HepG2 (cell line): Measurements from ENCODE around the gene FAAP100. TPM values are rescaled to one million over a fixed set of nuclear protein-coding genes. Genes with fewer than 3 reads are reported as not detected.

ENCODE experiments used
- DR1 ChIP-seq: sonication (generic); formaldehyde crosslinking; IDR thresholded peaks from 2 replicates; pipeline ENCODE4 v1.8.0; 2021; ENCODE audit warnings: mild to moderate bottlenecking, missing genetic modification reagents, inconsistent platforms
- NFAT5 ChIP-seq: sonication (generic); formaldehyde crosslinking; IDR thresholded peaks from 2 replicates; pipeline ENCODE4 v1.4.0; 2020; ENCODE audit warnings: missing genetic modification reagents
- NR2C2 ChIP-seq: sonication (generic); formaldehyde crosslinking; IDR thresholded peaks from 2 replicates; pipeline ENCODE4 v1.4.0; 2020; ENCODE audit warnings: missing genetic modification reagents, mild to moderate bottlenecking, moderate library complexity, borderline replicate concordance
- RNF219 ChIP-seq: sonication (generic); formaldehyde crosslinking; IDR thresholded peaks from 2 replicates; pipeline ENCODE4 v1.5.0; 2020; ENCODE audit warnings: mild to moderate bottlenecking, missing genetic modification reagents
- SMARCC2 ChIP-seq: fragments of 450-650 bp; IDR thresholded peaks from 2 replicates; pipeline ENCODE4 v1.6.1; 2017; ENCODE audit warnings: antibody characterized with exemption, mild to moderate bottlenecking
- SP5 ChIP-seq: IDR thresholded peaks from 2 replicates; pipeline ENCODE4 v1.6.1; 2016; ENCODE audit warnings: low read depth, borderline replicate concordance
- TEF ChIP-seq: sonication (generic); formaldehyde crosslinking; IDR thresholded peaks from 2 replicates; pipeline ENCODE4 v1.5.0; 2020; ENCODE audit warnings: missing genetic modification reagents
- TFE3 ChIP-seq: IDR thresholded peaks from 2 replicates; pipeline ENCODE4 v1.6.1; 2016
- ZNF260 ChIP-seq: sonication (generic); formaldehyde crosslinking; IDR thresholded peaks from 2 replicates; pipeline ENCODE4 v1.4.0; 2020; ENCODE audit warnings: missing genetic modification reagents, low read depth, mild to moderate bottlenecking, borderline replicate concordance
- ZNF589 ChIP-seq: sonication (generic); formaldehyde crosslinking; conservative IDR thresholded peaks from 2 replicates; pipeline ENCODE4 v1.8.0; 2022; ENCODE audit warnings: mild to moderate bottlenecking, moderate library complexity, missing genetic modification reagents
- ZNF616 ChIP-seq: sonication (generic); formaldehyde crosslinking; IDR thresholded peaks from 2 replicates; pipeline ENCODE4 v1.5.0; 2020; ENCODE audit warnings: low read depth, mild to moderate bottlenecking, missing genetic modification reagents
- ZNF691 ChIP-seq: sonication (generic); formaldehyde crosslinking; IDR thresholded peaks from 2 replicates; pipeline ENCODE4 v1.4.0; 2020; ENCODE audit warnings: missing genetic modification reagents, low read depth, mild to moderate bottlenecking, borderline replicate concordance
- ZSCAN30 ChIP-seq: sonication (generic); formaldehyde crosslinking; IDR thresholded peaks from 2 replicates; pipeline ENCODE4 v1.5.0; 2020; ENCODE audit warnings: mild to moderate bottlenecking, missing genetic modification reagents
- polyA plus RNA-seq, 8 experiments: library from polyadenylated mRNA; depleted of rRNA in 3 of 8; stranded (reverse) in 7 of 8; unstranded in 1 of 8; fragments of >200 nt; fragmentation: Illumina TruSeq in 4 of 8; extraction: Trizol in 4 of 8; gene quantifications; 2 replicates each; pipeline versions ENCODE4 v1.2.1 to v1.2.3, GENCODE V29; 2011 to 2016; ENCODE audit warnings: low read depth in 4 of 8, missing spikeins in 1 of 8, mixed read lengths in 1 of 8; ENCODE audit not compliant: insufficient read depth in 1 of 8
- total RNA-seq, 5 experiments: library from RNA; depleted of rRNA; stranded (reverse); fragments of >200 nt; fragmentation: Illumina TruSeq; extraction: Trizol; gene quantifications; 2 replicates each; pipeline ENCODE4 v1.2.3, GENCODE V29; 2016; ENCODE audit warnings: low read depth in 1 of 5
- TF ChIP-seq, protein P1 (sequence below): sonication (generic); IDR thresholded peaks from 2 replicates; pipeline ENCODE4 v1.6.1; 2016; ENCODE audit warnings: low read depth, borderline replicate concordance
- TF ChIP-seq, protein P2 (sequence below): sonication (generic); formaldehyde crosslinking; IDR thresholded peaks from 2 replicates; pipeline ENCODE4 v1.4.0; 2020; ENCODE audit warnings: missing genetic modification reagents

The FAAP100 gene
- total and polyA plus RNA-seq, 2 of the 13 experiments (the other 11 are each of a cell fraction or from before 2014, with no cell fraction given), result 7.6 to 20.8 TPM

- TF ChIP-seq ZNF260 (CRISPR knock-in tag) (no peak), NR2C2 (CRISPR knock-in tag) (peak; percentile 71), NFAT5 (CRISPR knock-in tag) (no peak), TFE3 (no peak), DR1 (CRISPR knock-in tag) (no peak; the same call in none of the 2 replicates), ZNF691 (peak; percentile 30; the same call in 1 of the 2 replicates), ZSCAN30 (CRISPR knock-in tag) (no peak), TEF (CRISPR knock-in tag) (no peak), ZNF616 (no peak), SP5 (no peak; the same call in 1 of the 2 replicates), ZNF589 (CRISPR knock-in tag) (no peak), SMARCC2 (no peak), RNF219 (CRISPR knock-in tag) (no peak)
- TF ChIP-seq, protein P1, sequence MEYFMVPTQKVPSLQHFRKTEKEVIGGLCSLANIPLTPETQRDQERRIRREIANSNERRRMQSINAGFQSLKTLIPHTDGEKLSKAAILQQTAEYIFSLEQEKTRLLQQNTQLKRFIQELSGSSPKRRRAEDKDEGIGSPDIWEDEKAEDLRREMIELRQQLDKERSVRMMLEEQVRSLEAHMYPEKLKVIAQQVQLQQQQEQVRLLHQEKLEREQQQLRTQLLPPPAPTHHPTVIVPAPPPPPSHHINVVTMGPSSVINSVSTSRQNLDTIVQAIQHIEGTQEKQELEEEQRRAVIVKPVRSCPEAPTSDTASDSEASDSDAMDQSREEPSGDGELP, result no peak
- TF ChIP-seq, protein P2, sequence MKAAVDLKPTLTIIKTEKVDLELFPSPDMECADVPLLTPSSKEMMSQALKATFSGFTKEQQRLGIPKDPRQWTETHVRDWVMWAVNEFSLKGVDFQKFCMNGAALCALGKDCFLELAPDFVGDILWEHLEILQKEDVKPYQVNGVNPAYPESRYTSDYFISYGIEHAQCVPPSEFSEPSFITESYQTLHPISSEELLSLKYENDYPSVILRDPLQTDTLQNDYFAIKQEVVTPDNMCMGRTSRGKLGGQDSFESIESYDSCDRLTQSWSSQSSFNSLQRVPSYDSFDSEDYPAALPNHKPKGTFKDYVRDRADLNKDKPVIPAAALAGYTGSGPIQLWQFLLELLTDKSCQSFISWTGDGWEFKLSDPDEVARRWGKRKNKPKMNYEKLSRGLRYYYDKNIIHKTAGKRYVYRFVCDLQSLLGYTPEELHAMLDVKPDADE (CRISPR knock-in tag), result 0 out of 2 replicates have a peak, but pooled peaks have one; percentile 28
Measured at GRCh38 chr17:81552244-81553017, at the start of gene FAAP100 (continued).
